Osteoblast (primary cell): ENCODE results near the gene IGF2. TPM values are rescaled to one million over a fixed set of nuclear protein-coding genes. Genes with fewer than 3 reads are reported as not detected.

Source experiments
- DNase-seq: peaks from one replicate; pipeline ENCODE4 v3.0.0; 2011; ENCODE audit warnings: low spot score, mixed read lengths; ENCODE audit not compliant: insufficient read length; ENCODE audit errors: missing footprints
- H2AFZ ChIP-seq: 2 replicates; pipeline ENCODE4 v1.6.0; 2011; ENCODE audit warnings: mild to moderate bottlenecking, low read length
- H3K27ac ChIP-seq: 2 replicates; pipeline ENCODE4 v1.5.1; 2011; ENCODE audit warnings: mild to moderate bottlenecking, low read depth, low read length, moderate library complexity
- H3K27me3 ChIP-seq: 2 replicates; pipeline ENCODE4 v1.6.0; 2012; ENCODE audit warnings: mild to moderate bottlenecking, control low read depth, inconsistent platforms, low read length, moderate library complexity; ENCODE audit not compliant: insufficient read depth
- H3K36me3 ChIP-seq: 2 replicates; pipeline ENCODE4 v1.5.1; 2011; ENCODE audit warnings: mild to moderate bottlenecking, low read length, control low read depth, moderate library complexity; ENCODE audit not compliant: insufficient read depth
- H3K4me1 ChIP-seq: 2 replicates; pipeline ENCODE4 v1.5.1; 2011; ENCODE audit warnings: mild to moderate bottlenecking, low read length, control low read depth, moderate library complexity; ENCODE audit not compliant: insufficient read depth
- H3K4me2 ChIP-seq: 2 replicates; pipeline ENCODE4 v1.6.0; 2011; ENCODE audit warnings: mild to moderate bottlenecking, low read length; ENCODE audit not compliant: insufficient read depth
- H3K4me3 ChIP-seq: fragments of 200-600 bp; sonication (generic); 3 replicates; pipeline ENCODE4 v1.5.1; 2012; ENCODE audit warnings: mild to moderate bottlenecking, low read length, inconsistent platforms; ENCODE audit not compliant: insufficient read depth
- H3K79me2 ChIP-seq: 2 replicates; pipeline ENCODE4 v1.6.0; 2012; ENCODE audit warnings: mild to moderate bottlenecking, low read length, control low read depth, inconsistent platforms; ENCODE audit not compliant: insufficient read depth
- H3K9me3 ChIP-seq: 2 replicates; pipeline ENCODE4 v1.5.1; 2011; ENCODE audit warnings: low read depth, low read length, control low read depth
- H4K20me1 ChIP-seq: 2 replicates; pipeline ENCODE4 v1.6.0; 2012; ENCODE audit warnings: mild to moderate bottlenecking, low read length, control low read depth; ENCODE audit not compliant: insufficient read depth
- CTCF ChIP-seq: IDR thresholded peaks from 2 replicates; pipeline ENCODE4 v1.5.1; 2011; ENCODE audit warnings: mild to moderate bottlenecking, low read depth, low read length, moderate library complexity; ENCODE audit errors: extremely low read depth
- total RNA-seq: library from RNA; depleted of rRNA; stranded (reverse); fragments of >200 nt; gene quantifications from 2 replicates; pipeline ENCODE4 v1.2.3, GENCODE V29; 2012

The IGF2 gene
- total RNA-seq, 1 donor: 68.8 TPM

GRCh38 chr11:2149460-2149859 is 10.3 kb upstream of the IGF2 start:
- Histone ChIP-seq H2AFZ (no peak overlapping the region), H3K36me3 (no peaks in the 10 kb centered on the region), H4K20me1 (peaks cover 8% of the 10 kb centered on the region), H3K4me3 (no peak overlapping the region), H3K4me1 (no peaks in the 10 kb centered on the region), H3K27ac (no peak overlapping the region), H3K9me3 (no peaks in the 10 kb centered on the region), H3K4me2 (no peak overlapping the region), H3K27me3 (peaks cover 50% of the 10 kb centered on the region), H3K79me2 (no peaks in the 10 kb centered on the region)
- DNase-seq: no peak
- no peak for TF ChIP-seq CTCF

- DNase-seq: no peak
- peaks cover 58% of the 10 kb centered on the region for H3K27me3 ChIP-seq
Observed at GRCh38 chr11:2148595-2148994, 9.4 kb upstream of the IGF2 start.

GRCh38 chr11:2147391-2147790 is 8.2 kb upstream of the IGF2 start:
- Histone ChIP-seq H3K4me1 (peaks cover 7% of the 10 kb centered on the region), H3K79me2 (no peaks in the 10 kb centered on the region), H3K4me2 (no peak overlapping the region), H3K4me3 (no peak overlapping the region), H3K36me3 (no peaks in the 10 kb centered on the region), H3K27ac (no peak overlapping the region), H4K20me1 (peaks cover 12% of the 10 kb centered on the region), H2AFZ (no peak overlapping the region), H3K27me3 (peaks cover 69% of the 10 kb centered on the region), H3K9me3 (no peaks in the 10 kb centered on the region)
- no peak for TF ChIP-seq CTCF
- DNase-seq: no peak

More at GRCh38 chr11:2148595-2148994, 9.4 kb upstream of the IGF2 start:
- Histone ChIP-seq H3K27ac (no peak overlapping the region), H2AFZ (no peak overlapping the region), H4K20me1 (peaks cover 8% of the 10 kb centered on the region), H3K4me3 (no peak overlapping the region), H3K36me3 (no peaks in the 10 kb centered on the region), H3K9me3 (no peaks in the 10 kb centered on the region), H3K4me1 (no peaks in the 10 kb centered on the region), H3K4me2 (no peak overlapping the region), H3K79me2 (no peaks in the 10 kb centered on the region)
- no peak for TF ChIP-seq CTCF

- peaks cover 83% of the 10 kb centered on the region for H3K27me3 ChIP-seq
- H3K4me2 ChIP-seq: no peak overlapping the region
- no peaks in the 10 kb centered on the region for H3K36me3 ChIP-seq
- H4K20me1 ChIP-seq: peaks cover 6% of the 10 kb centered on the region
- H3K9me3 ChIP-seq: no peaks in the 10 kb centered on the region
- no peak for DNase-seq
- no peak for TF ChIP-seq CTCF
- no peaks in the 10 kb centered on the region for H3K79me2 ChIP-seq
- H3K27ac ChIP-seq: no peak overlapping the region
- peaks cover 11% of the 10 kb centered on the region for H3K4me1 ChIP-seq
- H3K4me3 ChIP-seq: no peak overlapping the region
- H2AFZ ChIP-seq: no peak overlapping the region
Observed at GRCh38 chr11:2146051-2146450, 6.9 kb upstream of the IGF2 start.
